Measurements from ENCODE around the gene STAG1. TPM values are rescaled to one million over a fixed set of nuclear protein-coding genes. Genes with fewer than 3 reads are reported as not detected.
"Not testable (repeated sequence)": the region's sequence is repeated elsewhere in the genome, so short reads cannot be mapped to it uniquely, and the experiment has no call there.

The STAG1 gene
- total RNA-seq, 1 donor from 2014 or later: 57.1 TPM

DNA sequence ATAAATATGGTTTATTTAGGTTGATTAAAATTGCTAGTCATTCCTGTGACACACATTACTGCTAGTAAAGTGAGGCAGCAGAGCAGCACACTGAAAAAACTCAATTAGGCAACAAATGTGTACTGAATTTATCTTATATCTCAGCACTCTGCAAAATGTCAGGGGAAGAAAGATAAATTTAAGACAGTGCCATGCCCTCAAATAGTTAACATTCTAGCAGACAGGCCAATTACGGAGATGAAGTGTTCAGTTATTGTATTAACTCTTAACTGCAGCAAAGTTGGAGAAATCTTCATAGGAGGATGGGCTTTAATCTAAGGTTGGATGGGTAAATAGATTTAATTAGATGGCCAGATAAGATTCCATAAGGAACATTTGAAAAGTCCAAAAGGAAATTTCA lies 374.2 kb downstream of the STAG1 start:
- Mint-ChIP-seq H3K4me1 (no peaks in the 10 kb centered on the region), H3K4me3 (no peak overlapping the region), H3K27me3 (no peaks in the 10 kb centered on the region), H3K9me3 (no peaks in the 10 kb centered on the region), H3K36me3 (ENCODE audit: low read depth) (peaks cover 35% of the 10 kb centered on the region), H3K27ac (no peak overlapping the region)
- CTCF ChIA-PET: no interaction called here
- DNase-seq: no peak
- intact Hi-C loops (cut with micrococcal nuclease): no loop called here
- POLR2A ChIA-PET: no interaction called here
- no peak for ATAC-seq (ENCODE audit: low read depth)
- no peak for TF ChIP-seq CTCF (IDR thresholded peaks at IDR 0.05)

DNA sequence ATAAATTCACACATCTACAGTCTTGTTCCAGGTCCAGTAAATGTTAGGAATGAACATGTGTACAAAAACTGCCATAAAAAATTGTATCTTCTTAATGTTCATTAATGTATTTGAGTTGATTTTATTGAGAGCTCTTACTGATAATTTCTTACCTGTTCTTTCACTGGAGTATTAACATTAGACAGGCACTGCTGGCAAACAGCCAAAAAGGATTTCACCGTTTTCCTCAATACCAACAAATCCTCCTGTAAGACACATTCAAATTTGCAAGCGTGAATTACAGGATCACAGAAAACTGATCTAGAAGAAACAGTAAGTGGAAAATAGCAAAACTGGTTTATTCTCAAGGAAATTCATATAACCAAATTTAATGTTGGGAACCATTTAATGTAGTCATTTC lies 374.7 kb downstream of the STAG1 start:
- intact Hi-C loops (cut with micrococcal nuclease): no loop called here
- ATAC-seq (ENCODE audit: low read depth): no peak
- Mint-ChIP-seq H3K4me3 (no peak overlapping the region), H3K36me3 (ENCODE audit: low read depth) (peaks cover 37% of the 10 kb centered on the region), H3K27ac (no peak overlapping the region), H3K9me3 (no peaks in the 10 kb centered on the region), H3K4me1 (no peaks in the 10 kb centered on the region), H3K27me3 (no peaks in the 10 kb centered on the region)
- CTCF ChIA-PET: interaction anchor here (0.7 kb wide), 1 partner anchor 19 kb away, joined by 3 read pairs; no protein-coding TSS in a partner anchor
- POLR2A ChIA-PET: no interaction called here
- TF ChIP-seq CTCF (IDR thresholded peaks at IDR 0.05): no peak
- DNase-seq: no peak

GRCh38 chr3:136375800-136376199 lies 376.4 kb downstream of the STAG1 start:
- H3K4me1 Mint-ChIP-seq; intact Hi-C loops (cut with micrococcal nuclease); H3K27ac Mint-ChIP-seq; H3K9me3 Mint-ChIP-seq; DNase-seq; H3K27me3 Mint-ChIP-seq; POLR2A ChIA-PET; H3K4me3 Mint-ChIP-seq; ATAC-seq (ENCODE audit: low read depth): not testable (repeated sequence)
- CTCF ChIA-PET: interaction anchor here (1.6 kb wide), 1 partner anchor 16 kb away, joined by 5 read pairs; no protein-coding TSS in a partner anchor
- peaks cover 37% of the 10 kb centered on the region for H3K36me3 Mint-ChIP-seq (ENCODE audit: low read depth)

GRCh38 chr3:136366289-136366688 lies 385.9 kb downstream of the STAG1 start:
- CTCF ChIA-PET: interaction anchor here (0.6 to 1.7 kb wide), 4 partner anchors 11 to 286 kb away, joined by 3 to 13 read pairs (median 4); no protein-coding TSS in a partner anchor
- TF ChIP-seq CTCF (IDR thresholded peaks at IDR 0.05): no peak
- POLR2A ChIA-PET: no interaction called here
- ATAC-seq (ENCODE audit: low read depth) (no peak), DNase-seq (no peak)
- no peak overlapping the region for H3K27ac Mint-ChIP-seq
- H3K27me3 Mint-ChIP-seq: no peaks in the 10 kb centered on the region
- no peaks in the 10 kb centered on the region for H3K4me1 Mint-ChIP-seq
- no peak overlapping the region for H3K4me3 Mint-ChIP-seq
- intact Hi-C loops (cut with micrococcal nuclease): no loop called here
- H3K36me3 Mint-ChIP-seq (ENCODE audit: low read depth): peaks cover 48% of the 10 kb centered on the region
- no peaks in the 10 kb centered on the region for H3K9me3 Mint-ChIP-seq

DNA sequence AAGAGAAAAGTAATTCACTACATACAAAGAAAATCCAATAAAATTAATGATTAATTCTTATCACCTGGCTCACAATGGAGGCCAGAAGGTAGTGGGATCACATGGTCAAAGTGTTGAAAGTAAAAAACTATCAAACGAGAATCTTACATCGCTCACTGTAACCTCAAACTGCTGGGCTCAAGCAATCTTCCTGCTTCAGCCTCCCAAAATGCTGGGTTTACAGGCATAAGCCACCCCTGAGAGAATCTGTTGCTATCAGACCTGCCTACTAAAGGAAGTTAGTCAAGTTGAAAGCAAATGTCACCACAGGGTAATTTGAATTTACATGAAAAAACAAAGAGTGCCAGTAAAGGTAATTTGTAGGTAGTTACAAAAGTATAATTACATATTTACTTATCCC lies 398.7 kb downstream of the STAG1 start:
- no peak overlapping the region for H3K27ac Mint-ChIP-seq
- peaks cover 40% of the 10 kb centered on the region for H3K36me3 Mint-ChIP-seq (ENCODE audit: low read depth)
- DNase-seq (no peak), ATAC-seq (ENCODE audit: low read depth) (no peak)
- TF ChIP-seq CTCF (IDR thresholded peaks at IDR 0.05): no peak
- H3K4me3 Mint-ChIP-seq: no peak overlapping the region
- ChIA-PET CTCF (interaction anchor here (1.6 kb wide), 1 partner anchor 399 kb away, joined by 3 read pairs; no protein-coding TSS in a partner anchor), POLR2A (no interaction called here)
- intact Hi-C loops (cut with micrococcal nuclease): loop anchor here (5.0 to 10.0 kb wide), 3 partner anchors 276 to 661 kb away; partner anchors contain the start of gene STAG1
- H3K27me3 Mint-ChIP-seq: no peaks in the 10 kb centered on the region
- H3K4me1 Mint-ChIP-seq: peaks cover 5% of the 10 kb centered on the region
- H3K9me3 Mint-ChIP-seq: peaks cover 7% of the 10 kb centered on the region

DNA sequence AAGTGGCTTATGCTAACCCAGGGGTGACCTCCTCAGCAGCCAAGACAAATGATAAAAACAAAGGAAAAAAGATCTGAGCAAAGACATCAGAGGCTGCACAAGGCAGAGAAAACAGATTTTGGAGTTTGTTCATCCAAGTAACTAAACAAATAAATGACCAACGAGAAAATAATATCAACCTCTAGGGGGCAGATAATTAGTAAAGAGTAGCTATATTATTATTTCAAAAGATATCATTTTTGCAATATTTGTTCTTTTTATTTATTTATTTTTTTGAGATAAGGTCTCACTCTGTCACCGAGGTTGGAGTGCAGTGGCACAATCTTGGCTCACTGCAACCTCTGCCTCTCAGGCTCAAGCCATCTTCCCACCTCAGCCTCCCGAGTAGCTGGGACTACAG lies 400.3 kb downstream of the STAG1 start:
- no peak for DNase-seq
- Mint-ChIP-seq H3K4me1 (peaks cover 5% of the 10 kb centered on the region), H3K4me3 (no peak overlapping the region), H3K36me3 (ENCODE audit: low read depth) (peaks cover 42% of the 10 kb centered on the region), H3K9me3 (peaks cover 7% of the 10 kb centered on the region), H3K27me3 (no peaks in the 10 kb centered on the region), H3K27ac (no peak overlapping the region)
- ChIA-PET CTCF (interaction anchor here (0.6 to 2.8 kb wide), 4 partner anchors 275 to 662 kb away, joined by 3 to 13 read pairs (median 4); partner anchors contain the start of gene STAG1), POLR2A (no interaction called here)
- ATAC-seq (ENCODE audit: low read depth): no peak
- intact Hi-C loops (cut with micrococcal nuclease): loop anchor here (5.0 to 10.0 kb wide), 3 partner anchors 275 to 663 kb away; partner anchors contain the start of gene STAG1
- no peak for TF ChIP-seq CTCF (IDR thresholded peaks at IDR 0.05)

Data from activated B cell treated with CpG ODN at 0.5 μM for 24 hours (primary cell).